SK-N-SH treated with all-trans-retinoic acid at 6 μM for 48 hours (cell line): ENCODE results near the gene C19orf44.

Source experiments
- ATAC-seq: fragments of 200-7000 bp; cut with Tn5 transposase; 3 replicates; pipeline ENCODE4 v1.9.1; 2020; ENCODE audit warnings: mild to moderate bottlenecking, moderate library complexity
- ARNTL ChIP-seq: fragments of 450-650 bp; formaldehyde crosslinking; IDR thresholded peaks from 2 replicates; pipeline ENCODE4 v1.5.0; 2020; ENCODE audit warnings: low read depth, mild to moderate bottlenecking, moderate library complexity, borderline replicate concordance
- BACH2 ChIP-seq: fragments of 250-450 bp; sonication (Bioruptor Pico); IDR thresholded peaks from 2 replicates; pipeline ENCODE4 v1.9.0; 2021; ENCODE audit warnings: mild to moderate bottlenecking, borderline replicate concordance
- CREB5 ChIP-seq: fragments of 250-450 bp; sonication (Bioruptor Pico); IDR thresholded peaks from 2 replicates; pipeline ENCODE4 v1.5.1; 2020; ENCODE audit warnings: low read depth, mild to moderate bottlenecking, moderate library complexity
- CSDC2 ChIP-seq: fragments of 250-450 bp; sonication (Bioruptor Pico); IDR thresholded peaks from 2 replicates; pipeline ENCODE4 v1.5.0; 2020; ENCODE audit warnings: mild to moderate bottlenecking, moderate library complexity
- CSRNP3 ChIP-seq: fragments of 250-450 bp; sonication (Bioruptor Pico); IDR thresholded peaks from 2 replicates; pipeline ENCODE4 v1.5.1; 2021; ENCODE audit warnings: mild to moderate bottlenecking, moderate library complexity
- ESRRG ChIP-seq: fragments of 250-450 bp; sonication (Bioruptor Pico); IDR thresholded peaks from 2 replicates; pipeline ENCODE4 v1.6.1; 2021; ENCODE audit warnings: mild to moderate bottlenecking
- GLIS3 ChIP-seq: fragments of 250-450 bp; sonication (Bioruptor Pico); IDR thresholded peaks from 2 replicates; pipeline ENCODE4 v1.5.0; 2020; ENCODE audit warnings: mild to moderate bottlenecking, moderate library complexity
- ISL1 ChIP-seq: fragments of 250-450 bp; sonication (Bioruptor Pico); IDR thresholded peaks from 2 replicates; pipeline ENCODE4 v2.1.2; 2022; ENCODE audit warnings: mild to moderate bottlenecking, moderate library complexity
- OSR1 ChIP-seq: fragments of 250-450 bp; sonication (Bioruptor Pico); IDR thresholded peaks from 2 replicates; pipeline ENCODE4 v1.8.0; 2022; ENCODE audit warnings: moderate library complexity, mild to moderate bottlenecking, inconsistent platforms
- POU6F1 ChIP-seq: fragments of 250-450 bp; sonication (Bioruptor Pico); IDR thresholded peaks from 2 replicates; pipeline ENCODE4 v1.8.0; 2021; ENCODE audit warnings: low read depth, mild to moderate bottlenecking, moderate library complexity, borderline replicate concordance
- PPARA ChIP-seq: fragments of 250-450 bp; sonication (Bioruptor Pico); IDR thresholded peaks from 2 replicates; pipeline ENCODE4 v1.5.0; 2020; ENCODE audit warnings: mild to moderate bottlenecking, borderline replicate concordance
- RARB ChIP-seq: fragments of 250-450 bp; sonication (Bioruptor Pico); IDR thresholded peaks from 2 replicates; pipeline ENCODE4 v1.8.0; 2021; ENCODE audit warnings: mild to moderate bottlenecking, moderate library complexity
- SNAI2 ChIP-seq: fragments of 250-450 bp; sonication (Bioruptor Pico); IDR thresholded peaks from 2 replicates; pipeline ENCODE4 v1.5.0; 2020; ENCODE audit warnings: mild to moderate bottlenecking, moderate library complexity
- TOX ChIP-seq: fragments of 250-450 bp; sonication (Bioruptor Pico); IDR thresholded peaks from 2 replicates; pipeline ENCODE4 v1.8.0; 2021; ENCODE audit warnings: mild to moderate bottlenecking, moderate library complexity, borderline replicate concordance
- TSHZ2 ChIP-seq: fragments of 250-450 bp; sonication (Bioruptor Pico); IDR thresholded peaks from 2 replicates; pipeline ENCODE4 v1.5.0; 2020; ENCODE audit warnings: mild to moderate bottlenecking, moderate library complexity
- ZC3H10 ChIP-seq: fragments of 250-450 bp; sonication (Bioruptor Pico); IDR thresholded peaks from 2 replicates; pipeline ENCODE4 v1.5.1; 2021; ENCODE audit warnings: mild to moderate bottlenecking, moderate library complexity
- ZFP3 ChIP-seq: fragments of 250-450 bp; sonication (Bioruptor Pico); IDR thresholded peaks from 2 replicates; pipeline ENCODE4 v1.5.0; 2020; ENCODE audit warnings: mild to moderate bottlenecking, moderate library complexity
- ZFP30 ChIP-seq: fragments of 450-650 bp; formaldehyde crosslinking; IDR thresholded peaks from 2 replicates; pipeline ENCODE4 v1.5.0; 2022; ENCODE audit warnings: mild to moderate bottlenecking, moderate library complexity
- ZNF565 ChIP-seq: fragments of 450-650 bp; formaldehyde crosslinking; conservative IDR thresholded peaks from 2 replicates; pipeline ENCODE4 v1.5.0; 2020; ENCODE audit warnings: low read depth, mild to moderate bottlenecking, moderate library complexity
- ZNF70 ChIP-seq: fragments of 450-650 bp; formaldehyde crosslinking; IDR thresholded peaks from 2 replicates; pipeline ENCODE4 v1.5.0; 2020; ENCODE audit warnings: mild to moderate bottlenecking, moderate library complexity
- ZNF8 ChIP-seq: fragments of 450-650 bp; formaldehyde crosslinking; IDR thresholded peaks from 2 replicates; pipeline ENCODE4 v1.5.0; 2020; ENCODE audit warnings: mild to moderate bottlenecking, moderate library complexity

Gene C19orf44

GRCh38 chr19:16520074-16520973 is 24.1 kb downstream of the C19orf44 start (continued):
- TF ChIP-seq ARNTL = no peak
- TF ChIP-seq SNAI2 (CRISPR knock-in tag) = no peak

GRCh38 chr19:16520986-16521624 is 24.9 kb downstream of the C19orf44 start:
- TF ChIP-seq RARB (CRISPR knock-in tag) (no peak), GLIS3 (CRISPR knock-in tag) (no peak), ZFP3 (no peak), CSRNP3 (CRISPR knock-in tag) (no peak), ZNF8 (CRISPR knock-in tag) (no peak), ISL1 (CRISPR knock-in tag) (no peak), ZC3H10 (no peak), CREB5 (CRISPR knock-in tag) (no peak), BACH2 (CRISPR knock-in tag) (no peak), TOX (no peak), PPARA (CRISPR knock-in tag) (no peak), CSDC2 (no peak), TSHZ2 (CRISPR knock-in tag) (no peak), ESRRG (CRISPR knock-in tag) (no peak), ZNF70 (CRISPR knock-in tag) (no peak)
- ATAC-seq = no peak

GRCh38 chr19:16521715-16522289 is 25.6 kb downstream of the C19orf44 start:
- ATAC-seq = no peak
- no peak for TF ChIP-seq GLIS3 (CRISPR knock-in tag)
- TF ChIP-seq CSRNP3 (CRISPR knock-in tag) = no peak
- no peak for TF ChIP-seq CSDC2
- TF ChIP-seq ZC3H10 = no peak
- TF ChIP-seq OSR1 (CRISPR knock-in tag) = no peak
- TF ChIP-seq ARNTL = no peak
- no peak for TF ChIP-seq ESRRG (CRISPR knock-in tag)
- no peak for TF ChIP-seq ISL1 (CRISPR knock-in tag)
- TF ChIP-seq ZNF70 (CRISPR knock-in tag) = no peak
- TF ChIP-seq SNAI2 (CRISPR knock-in tag) = no peak
- no peak for TF ChIP-seq PPARA (CRISPR knock-in tag)
- no peak for TF ChIP-seq ZFP30 (CRISPR knock-in tag)
- no peak for TF ChIP-seq POU6F1 (CRISPR knock-in tag)
- TF ChIP-seq ZNF565 (CRISPR knock-in tag) = no peak
- no peak for TF ChIP-seq RARB (CRISPR knock-in tag)
- TF ChIP-seq TSHZ2 (CRISPR knock-in tag) = no peak
- no peak for TF ChIP-seq CREB5 (CRISPR knock-in tag)
- TF ChIP-seq, all 23 proteins: peak for 0
